Stomach (tissue), 9 donors: ENCODE data around the gene RXRA. TPM values are rescaled to one million over a fixed set of nuclear protein-coding genes. Genes with fewer than 3 reads are reported as not detected.

Experiments used
- DNase-seq, 2 donors: peaks; one replicate each; pipeline versions ENCODE4 v3.0.0 to v3.0.0-alpha.2; 2013 to 2019
- H3K27ac ChIP-seq, 5 donors: fragments of 200-600 bp in 4 of 5; sonication (generic) in 4 of 5; one replicate each; pipeline ENCODE4 v1.5.1; 2013 to 2019; ENCODE audit warnings: mild to moderate bottlenecking in 1 of 5, moderate library complexity in 1 of 5
- H3K27me3 ChIP-seq, 3 donors: fragments of 200-600 bp; sonication (generic); one replicate each; pipeline ENCODE4 v1.5.1; 2017 to 2019; ENCODE audit warnings: mixed run types in 1 of 3
- H3K36me3 ChIP-seq, 4 donors: fragments of 200-600 bp; sonication (generic); 1 replicate in 3 of 4; 2 replicates in 1 of 4; pipeline ENCODE4 v1.5.1; 2016 to 2019
- H3K4me1 ChIP-seq, 4 donors: fragments of 200-600 bp; sonication (generic); one replicate each; pipeline ENCODE4 v1.5.1; 2016 to 2019
- H3K4me3 ChIP-seq, 4 donors: fragments of 200-600 bp; sonication (generic) in 3 of 4; one replicate each; pipeline ENCODE4 v1.5.1; 2016 to 2019; ENCODE audit warnings: mild to moderate bottlenecking in 1 of 4
- H3K9me3 ChIP-seq, 4 donors: fragments of 200-600 bp; sonication (generic); one replicate each; pipeline ENCODE4 v1.5.1; 2016 to 2019
- CTCF ChIP-seq, 7 experiments: fragments of 450-650 bp in 4 of 7; fragments of 200-600 bp in 3 of 7; sonication (generic) in 3 of 7; IDR thresholded peaks; one replicate each; pipeline ENCODE4 v1.5.1; 2016 to 2019; ENCODE audit warnings: antibody characterized with exemption in 7 of 7, control low read depth in 2 of 7, mild to moderate bottlenecking in 1 of 7
- EP300 ChIP-seq: sonication (generic); formaldehyde crosslinking; IDR thresholded peaks from one replicate; pipeline ENCODE4 v1.6.1; 2017; ENCODE audit warnings: antibody characterized with exemption
- POLR2A ChIP-seq, 4 donors: fragments of 450-650 bp; IDR thresholded peaks; one replicate each; pipeline ENCODE4 v1.6.1; 2016; ENCODE audit warnings: antibody characterized with exemption in 4 of 4, control low read depth in 2 of 4, mild to moderate bottlenecking in 1 of 4, moderate library complexity in 1 of 4
- POLR2AphosphoS5 ChIP-seq, 3 donors: sonication (generic); formaldehyde crosslinking; IDR thresholded peaks; one replicate each; pipeline ENCODE4 v1.6.1; 2016; ENCODE audit warnings: antibody characterized with exemption in 3 of 3
- WGBS, 5 donors: extraction: QIAGEN DNeasy Blood & Tissue Kit in 3 of 5; methylation state at CpG; one replicate each; pipeline versions ENCODE4 v1.1.5 to v1.1.7; 2013 to 2018; 5-methylcytosine and 5-hydroxymethylcytosine counted together
- intact Hi-C: fragments of 100-400 bp; cut with DNase I; formaldehyde crosslinking; loops from one replicate; pipeline ENCODE4 v1.15.1; 2023; ENCODE audit warnings: low total_unique reads
- polyA plus RNA-seq, 3 donors: library from polyadenylated mRNA; stranded (reverse); fragments of 200-250 nt; gene quantifications; one replicate each; pipeline ENCODE4 v1.2.3, GENCODE V29; 2013
- total RNA-seq, 5 donors: library from RNA; depleted of rRNA; stranded (reverse); fragments of >200 nt; gene quantifications; one replicate each; pipeline versions ENCODE4 v1.1.0 to v1.2.3, GENCODE V29; 2014 to 2016
- donor health status: healthy with polysubstance abuse.
- donor health status: Bipolar disorder and iron deficiency.
- donor health status: healthy.

The RXRA gene
- total and polyA plus RNA-seq, 8 donors, result 14.0 to 68.4 (median 29.3) TPM

- H3K9me3 ChIP-seq, result no peaks in the 10 kb centered on the region
These were observed 88.7 kb downstream of the RXRA start for GRCh38 chr9:134414900-134415425.

GRCh38 chr9:134416385-134417015 is 90.2 kb downstream of the RXRA start:
- intact Hi-C loops, result no loop called here
- H3K4me1 ChIP-seq, result peaks cover 33 to 78% (median 56%) of the 10 kb centered on the region in 4 donors
- WGBS, 5 donors, result 84 to 91% (median 87%) methylated on average over 6 to 19 of the region's 19 CpGs
- H3K9me3 ChIP-seq, result no peaks in the 10 kb centered on the region
- TF ChIP-seq EP300, result no peak
- no peak for TF ChIP-seq POLR2AphosphoS5 (IDR thresholded peaks at IDR 0.05)
- no peak for TF ChIP-seq CTCF (IDR thresholded peaks at IDR 0.05)
- no peak for TF ChIP-seq POLR2A (IDR thresholded peaks at IDR 0.05)
- no peak for DNase-seq
- no peak overlapping the region for H3K27ac ChIP-seq
- H3K36me3 ChIP-seq, result peaks cover 23 to 61% (median 58%) of the 10 kb centered on the region in 4 donors
- no peaks in the 10 kb centered on the region for H3K27me3 ChIP-seq
- H3K4me3 ChIP-seq, result no peak overlapping the region

More at GRCh38 chr9:134414900-134415425, 88.7 kb downstream of the RXRA start:
- DNase-seq, result no peak
- TF ChIP-seq CTCF (IDR thresholded peaks at IDR 0.05) (no peak), POLR2A (IDR thresholded peaks at IDR 0.05) (no peak), EP300 (no peak), POLR2AphosphoS5 (IDR thresholded peaks at IDR 0.05) (no peak)
- Histone ChIP-seq H3K27ac (peak overlapping the region in 2 of 5 donors; percentile 41 to 67), H3K36me3 (peaks cover 22 to 56% (median 47%) of the 10 kb centered on the region in 4 donors), H3K27me3 (no peaks in the 10 kb centered on the region), H3K4me1 (peaks cover 46 to 79% (median 63%) of the 10 kb centered on the region in 4 donors), H3K4me3 (no peak overlapping the region)
- 74 to 84% (median 79%) methylated on average over 8 to 17 of the region's 17 CpGs for WGBS, 5 donors
- intact Hi-C loops, result no loop called here

- Histone ChIP-seq H3K36me3 (peaks cover 23 to 75% (median 74%) of the 10 kb centered on the region in 4 donors), H3K4me1 (peaks cover 30 to 78% (median 50%) of the 10 kb centered on the region in 4 donors), H3K27me3 (no peaks in the 10 kb centered on the region), H3K4me3 (no peak overlapping the region), H3K9me3 (no peaks in the 10 kb centered on the region), H3K27ac (no peak overlapping the region)
- no peak for DNase-seq
- TF ChIP-seq CTCF (IDR thresholded peaks at IDR 0.05), result no peak
- TF ChIP-seq POLR2A (IDR thresholded peaks at IDR 0.05), result no peak
- TF ChIP-seq POLR2AphosphoS5 (IDR thresholded peaks at IDR 0.05), result no peak
- TF ChIP-seq EP300, result no peak
- intact Hi-C loops, result no loop called here
- 70 to 86% (median 77%) methylated on average over 1 to 8 of the region's 8 CpGs for WGBS, 5 donors
These were observed 92.1 kb downstream of the RXRA start for GRCh38 chr9:134418354-134418753.

GRCh38 chr9:134419000-134419683 is 92.9 kb downstream of the RXRA start:
- intact Hi-C loops, result no loop called here
- no peak for TF ChIP-seq POLR2AphosphoS5 (IDR thresholded peaks at IDR 0.05)
- TF ChIP-seq EP300, result no peak
- TF ChIP-seq POLR2A (IDR thresholded peaks at IDR 0.05), result no peak
- TF ChIP-seq CTCF (IDR thresholded peaks at IDR 0.05), result no peak
- 76 to 82% (median 78%) methylated on average over 22 to 23 of the region's 23 CpGs for WGBS, 5 donors
- no peak for DNase-seq
- H3K4me1 ChIP-seq, result peaks cover 24 to 78% (median 45%) of the 10 kb centered on the region in 4 donors
- no peak overlapping the region for H3K27ac ChIP-seq
- H3K9me3 ChIP-seq, result no peaks in the 10 kb centered on the region
- no peaks in the 10 kb centered on the region for H3K27me3 ChIP-seq
- peaks cover 23 to 83% (median 80%) of the 10 kb centered on the region in 4 donors for H3K36me3 ChIP-seq
- no peak overlapping the region for H3K4me3 ChIP-seq
